ENCODE results near the gene KY.

KY gene

GRCh38 chr3:134652886-134653630, 2.2 kb upstream of the KY start:
- Histone ChIP-seq H3K9me3 (ENCODE audit: control insufficient read depth, insufficient read depth, low read length) (no peaks in the 10 kb centered on the region), H3K27me3 (ENCODE audit: control insufficient read depth, insufficient read depth, low read length) (peaks cover 86% of the 10 kb centered on the region), H3K4me1 (ENCODE audit: control insufficient read depth, insufficient read depth, low read length) (peaks cover 2% of the 10 kb centered on the region), H3K4me3 (ENCODE audit: low read depth, low read length) (no peak overlapping the region), H3K36me3 (ENCODE audit: control insufficient read depth, insufficient read depth, low read length) (no peaks in the 10 kb centered on the region), H3K9ac (ENCODE audit: low read depth, low read length) (no peak overlapping the region)

DNA sequence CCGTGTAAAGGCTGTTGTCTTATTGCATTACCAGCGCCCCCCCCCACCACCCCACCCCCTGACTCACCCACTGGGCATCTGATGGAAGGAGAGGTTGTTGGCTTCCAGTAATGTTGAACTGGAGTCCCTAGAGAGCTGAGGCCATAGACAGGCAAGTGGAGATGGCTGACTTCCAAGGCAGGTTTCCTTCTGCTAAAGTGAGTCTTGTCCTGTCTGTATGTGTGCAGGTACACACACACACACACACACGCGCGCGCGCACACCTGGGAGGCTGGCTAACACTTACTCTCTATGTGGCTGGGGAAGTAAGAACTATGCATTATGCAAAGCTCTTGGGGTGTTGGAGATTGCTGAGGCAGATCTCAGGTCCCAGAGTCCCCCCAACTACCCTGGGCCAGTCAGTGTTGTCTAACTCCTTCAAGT, 1.6 kb upstream of the KY start:
- no peak overlapping the region for H3K9ac ChIP-seq (ENCODE audit: low read depth, low read length)
- H3K4me1 ChIP-seq (ENCODE audit: control insufficient read depth, insufficient read depth, low read length): peaks cover 2% of the 10 kb centered on the region
- no peak overlapping the region for H3K4me3 ChIP-seq (ENCODE audit: low read depth, low read length)
- H3K27me3 ChIP-seq (ENCODE audit: control insufficient read depth, insufficient read depth, low read length): peaks cover 92% of the 10 kb centered on the region
- H3K9me3 ChIP-seq (ENCODE audit: control insufficient read depth, insufficient read depth, low read length): no peaks in the 10 kb centered on the region
- H3K36me3 ChIP-seq (ENCODE audit: control insufficient read depth, insufficient read depth, low read length): no peaks in the 10 kb centered on the region

- peaks cover 100% of the 10 kb centered on the region for H3K27me3 ChIP-seq (ENCODE audit: control insufficient read depth, insufficient read depth, low read length)
- H3K36me3 ChIP-seq (ENCODE audit: control insufficient read depth, insufficient read depth, low read length): no peaks in the 10 kb centered on the region
- peak overlapping the region; percentile 52 for H3K4me3 ChIP-seq (ENCODE audit: low read depth, low read length)
- no peaks in the 10 kb centered on the region for H3K9me3 ChIP-seq (ENCODE audit: control insufficient read depth, insufficient read depth, low read length)
- no peak overlapping the region for H3K9ac ChIP-seq (ENCODE audit: low read depth, low read length)
- peaks cover 2% of the 10 kb centered on the region for H3K4me1 ChIP-seq (ENCODE audit: control insufficient read depth, insufficient read depth, low read length)
These were observed 672 bp upstream of the KY start for GRCh38 chr3:134651347-134652041.

DNA sequence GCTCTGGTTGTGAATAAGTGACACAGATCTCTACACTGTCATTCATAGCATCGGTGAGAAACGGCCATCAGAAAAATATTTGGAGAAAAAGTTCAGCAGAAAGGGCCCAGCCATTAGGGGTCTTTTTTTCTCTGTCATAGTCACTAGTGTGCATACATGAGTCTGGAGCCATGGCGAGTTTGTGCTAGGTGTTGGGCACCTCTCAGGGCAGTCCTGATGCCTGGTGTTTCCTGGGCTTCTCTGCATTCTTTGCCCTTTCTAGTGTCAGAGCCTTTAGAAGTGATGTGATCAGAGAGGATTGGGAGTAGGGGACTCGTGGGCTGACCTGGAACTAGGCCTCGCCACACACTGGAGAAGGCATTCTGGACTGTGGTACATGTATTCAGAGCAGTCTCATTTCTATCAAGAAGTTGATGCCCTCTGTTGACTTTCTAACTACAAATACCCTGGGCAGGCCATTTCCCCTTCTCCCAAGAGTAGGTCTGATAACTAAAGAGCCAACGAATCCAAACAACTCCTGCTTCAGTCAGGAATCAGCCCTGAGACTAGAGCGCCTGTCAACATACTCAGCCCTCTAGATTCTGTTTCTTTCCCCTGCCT, 1.6 kb downstream of the KY start:
- H3K27me3 ChIP-seq (ENCODE audit: control insufficient read depth, insufficient read depth, low read length): peaks cover 96% of the 10 kb centered on the region
- H3K4me1 ChIP-seq (ENCODE audit: control insufficient read depth, insufficient read depth, low read length): peaks cover 2% of the 10 kb centered on the region
- H3K36me3 ChIP-seq (ENCODE audit: control insufficient read depth, insufficient read depth, low read length): no peaks in the 10 kb centered on the region
- H3K9me3 ChIP-seq (ENCODE audit: control insufficient read depth, insufficient read depth, low read length): no peaks in the 10 kb centered on the region
- no peak overlapping the region for H3K4me3 ChIP-seq (ENCODE audit: low read depth, low read length)
- no peak overlapping the region for H3K9ac ChIP-seq (ENCODE audit: low read depth, low read length)

DNA sequence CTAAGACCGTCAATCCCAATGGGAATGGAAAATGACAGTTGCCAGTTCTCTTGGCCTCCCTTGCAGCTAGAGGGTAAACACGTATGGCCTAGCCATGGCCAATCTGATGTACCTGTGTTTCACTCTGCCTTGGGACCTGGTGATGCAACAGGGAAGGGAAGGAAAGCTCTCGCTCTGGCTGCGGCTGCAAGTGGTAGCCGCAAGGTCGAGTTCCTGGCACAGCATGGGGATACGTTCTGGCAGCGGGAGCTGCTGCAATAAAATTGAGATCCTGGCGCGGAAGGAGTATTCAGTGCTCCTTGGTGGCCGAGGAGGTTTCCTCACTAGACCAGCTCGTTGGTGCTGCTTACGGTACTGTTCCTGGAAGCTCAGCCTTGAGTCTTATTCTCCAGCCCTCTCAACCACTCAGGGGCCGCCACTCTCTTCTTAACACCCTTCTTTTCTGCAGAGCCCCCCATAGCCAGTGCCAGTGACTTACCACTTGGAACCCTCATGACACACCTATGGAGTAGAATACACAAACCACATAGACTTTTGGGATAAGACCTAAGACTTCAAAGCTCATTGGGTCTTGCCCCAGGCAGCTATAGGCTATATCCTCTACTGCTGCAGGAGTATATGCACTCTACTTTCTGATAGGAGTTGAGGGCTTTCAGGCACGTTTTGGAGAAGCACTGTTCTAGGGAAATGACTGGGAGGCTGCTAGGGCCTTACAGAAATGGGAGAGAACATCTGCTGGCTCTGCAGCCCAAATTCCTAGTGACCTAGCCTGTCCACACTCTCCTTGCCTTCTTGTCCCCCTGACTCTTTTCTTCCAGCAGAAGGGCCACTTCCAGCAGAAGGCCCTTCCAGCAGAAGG, 2.7 kb downstream of the KY start:
- Histone ChIP-seq H3K9ac (ENCODE audit: low read depth, low read length) (no peak overlapping the region), H3K4me1 (ENCODE audit: control insufficient read depth, insufficient read depth, low read length) (peaks cover 2% of the 10 kb centered on the region), H3K9me3 (ENCODE audit: control insufficient read depth, insufficient read depth, low read length) (no peaks in the 10 kb centered on the region), H3K36me3 (ENCODE audit: control insufficient read depth, insufficient read depth, low read length) (no peaks in the 10 kb centered on the region), H3K4me3 (ENCODE audit: low read depth, low read length) (no peak overlapping the region), H3K27me3 (ENCODE audit: control insufficient read depth, insufficient read depth, low read length) (peaks cover 85% of the 10 kb centered on the region)

GRCh38 chr3:134646086-134646485, 4.7 kb downstream of the KY start:
- Histone ChIP-seq H3K4me1 (ENCODE audit: control insufficient read depth, insufficient read depth, low read length) (no peaks in the 10 kb centered on the region), H3K27me3 (ENCODE audit: control insufficient read depth, insufficient read depth, low read length) (peaks cover 72% of the 10 kb centered on the region), H3K9me3 (ENCODE audit: control insufficient read depth, insufficient read depth, low read length) (no peaks in the 10 kb centered on the region), H3K36me3 (ENCODE audit: control insufficient read depth, insufficient read depth, low read length) (no peaks in the 10 kb centered on the region), H3K4me3 (ENCODE audit: low read depth, low read length) (no peak overlapping the region), H3K9ac (ENCODE audit: low read depth, low read length) (no peak overlapping the region)

- Histone ChIP-seq H3K4me1 (ENCODE audit: control insufficient read depth, insufficient read depth, low read length) (no peaks in the 10 kb centered on the region), H3K9me3 (ENCODE audit: control insufficient read depth, insufficient read depth, low read length) (no peaks in the 10 kb centered on the region), H3K4me3 (ENCODE audit: low read depth, low read length) (no peak overlapping the region), H3K36me3 (ENCODE audit: control insufficient read depth, insufficient read depth, low read length) (no peaks in the 10 kb centered on the region), H3K9ac (ENCODE audit: low read depth, low read length) (no peak overlapping the region), H3K27me3 (ENCODE audit: control insufficient read depth, insufficient read depth, low read length) (peaks cover 70% of the 10 kb centered on the region)
These were observed 5.3 kb downstream of the KY start for GRCh38 chr3:134645515-134645914.

- peaks cover 68% of the 10 kb centered on the region for H3K27me3 ChIP-seq (ENCODE audit: control insufficient read depth, insufficient read depth, low read length)
- no peak overlapping the region for H3K4me3 ChIP-seq (ENCODE audit: low read depth, low read length)
- H3K36me3 ChIP-seq (ENCODE audit: control insufficient read depth, insufficient read depth, low read length): no peaks in the 10 kb centered on the region
- no peaks in the 10 kb centered on the region for H3K9me3 ChIP-seq (ENCODE audit: control insufficient read depth, insufficient read depth, low read length)
- no peak overlapping the region for H3K9ac ChIP-seq (ENCODE audit: low read depth, low read length)
- no peaks in the 10 kb centered on the region for H3K4me1 ChIP-seq (ENCODE audit: control insufficient read depth, insufficient read depth, low read length)
These were observed 5.9 kb downstream of the KY start for GRCh38 chr3:134644731-134645514.

GRCh38 chr3:134643150-134643675, 7.6 kb downstream of the KY start:
- no peaks in the 10 kb centered on the region for H3K36me3 ChIP-seq (ENCODE audit: control insufficient read depth, insufficient read depth, low read length)
- H3K9me3 ChIP-seq (ENCODE audit: control insufficient read depth, insufficient read depth, low read length): no peaks in the 10 kb centered on the region
- no peak overlapping the region for H3K4me3 ChIP-seq (ENCODE audit: low read depth, low read length)
- no peaks in the 10 kb centered on the region for H3K4me1 ChIP-seq (ENCODE audit: control insufficient read depth, insufficient read depth, low read length)
- H3K27me3 ChIP-seq (ENCODE audit: control insufficient read depth, insufficient read depth, low read length): peaks cover 53% of the 10 kb centered on the region
- H3K9ac ChIP-seq (ENCODE audit: low read depth, low read length): no peak overlapping the region

GRCh38 chr3:134642445-134643149, 8.2 kb downstream of the KY start:
- no peak overlapping the region for H3K9ac ChIP-seq (ENCODE audit: low read depth, low read length)
- H3K4me3 ChIP-seq (ENCODE audit: low read depth, low read length): no peak overlapping the region
- H3K36me3 ChIP-seq (ENCODE audit: control insufficient read depth, insufficient read depth, low read length): no peaks in the 10 kb centered on the region
- no peaks in the 10 kb centered on the region for H3K9me3 ChIP-seq (ENCODE audit: control insufficient read depth, insufficient read depth, low read length)
- peaks cover 47% of the 10 kb centered on the region for H3K27me3 ChIP-seq (ENCODE audit: control insufficient read depth, insufficient read depth, low read length)
- no peaks in the 10 kb centered on the region for H3K4me1 ChIP-seq (ENCODE audit: control insufficient read depth, insufficient read depth, low read length)

Measured in iPS-15b (cell line).